Hair follicle dermal papilla cell (primary cell): ENCODE measurements around the gene KRTAP21-2. TPM values are rescaled to one million over a fixed set of nuclear protein-coding genes. Genes with fewer than 3 reads are reported as not detected.

Experiments
- small RNA-seq: library from RNA; depleted of rRNA; stranded (forward); fragments of <200 nt; gene quantifications from one replicate; pipeline ENCODE3, GENCODE V24; 2012
- total RNA-seq: library from RNA; depleted of rRNA; stranded (reverse); fragments of >200 nt; gene quantifications from 2 replicates; pipeline ENCODE4 v1.2.3, GENCODE V29; 2012

The KRTAP21-2 gene
- total RNA-seq: not detected in 2 replicates

DNA sequence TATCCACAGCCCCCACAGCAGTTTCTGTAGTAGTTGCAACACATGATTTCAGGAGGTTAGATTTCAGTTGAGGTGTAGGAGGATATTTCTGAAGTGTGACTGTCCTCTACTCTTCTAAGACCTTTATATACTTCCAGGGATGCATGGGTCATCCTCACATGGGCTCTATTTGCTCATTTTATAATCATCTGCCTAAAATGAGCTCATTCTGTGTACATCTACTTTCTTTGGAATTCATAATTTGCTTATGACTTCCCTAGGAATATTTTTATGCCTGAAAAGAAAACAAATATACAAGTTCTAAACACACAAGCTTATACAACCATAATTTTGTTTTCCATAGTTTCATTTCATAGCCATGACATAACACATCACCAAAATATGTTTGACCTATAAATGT lies at the start of gene KRTAP21-2:
Gene KRTAP21-2 (minus strand): TSS at position 101 of the 400 bp plus-strand sequence. CDS start 57 bp downstream, at position 44.

DNA sequence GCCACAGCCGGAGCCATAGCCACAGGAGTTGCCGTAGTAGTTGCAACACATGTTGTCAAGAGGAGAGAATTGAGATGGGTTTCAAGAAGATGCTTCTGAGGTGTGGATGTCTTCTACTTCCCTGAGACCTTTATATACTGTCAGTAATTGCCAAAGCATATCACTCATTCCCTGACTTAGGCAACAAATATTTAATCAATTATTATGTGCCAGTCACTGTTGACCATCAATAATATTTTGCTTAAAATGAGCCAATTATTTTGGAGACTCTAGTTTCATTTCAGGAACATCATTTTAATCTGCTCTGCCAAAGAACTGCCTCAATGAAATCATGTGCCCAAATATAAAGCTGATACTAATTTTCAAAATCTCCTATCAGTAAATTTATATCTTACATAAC lies 8.3 kb upstream of the KRTAP21-2 start, which contains the start of gene KRTAP21-1:
Gene KRTAP21-1 (minus strand): TSS at position 101 of the 400 bp plus-strand sequence. CDS start 50 bp downstream, at position 51.

DNA sequence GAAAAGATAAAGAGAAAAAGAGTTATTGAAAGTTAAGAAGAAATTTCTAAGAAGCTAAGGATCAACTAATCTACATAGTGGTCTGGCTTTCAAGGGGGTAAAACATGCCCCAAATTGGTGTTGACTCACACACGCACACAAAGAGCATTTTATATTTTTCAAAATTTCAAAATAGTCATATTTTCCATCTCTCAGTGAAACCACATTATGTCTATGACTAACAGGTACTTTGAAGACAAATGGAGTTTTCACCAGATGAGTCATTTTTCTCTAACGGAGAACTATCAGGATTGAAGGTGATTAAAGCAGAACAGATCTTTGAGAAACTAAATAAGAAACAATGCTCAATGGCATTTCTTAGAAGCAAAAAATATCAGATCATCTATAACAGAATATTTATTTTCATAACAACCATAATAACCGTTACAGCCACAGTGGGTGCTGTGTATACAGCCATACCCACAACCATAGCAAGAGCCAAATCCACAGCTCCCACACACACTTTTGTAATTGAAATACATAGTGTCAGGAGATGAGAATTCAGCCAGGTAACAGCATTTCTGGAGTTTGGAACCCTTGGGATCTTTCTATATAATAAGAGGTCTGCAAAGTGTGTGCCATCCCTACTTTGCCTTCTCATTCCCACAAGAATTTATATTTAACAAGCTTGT lies 28.7 kb downstream of the KRTAP21-2 start, which contains the start of gene KRTAP21-3:
Gene KRTAP21-3 (minus strand): TSS at position 539 of the 671 bp plus-strand sequence. CDS start 18 bp downstream, at position 521.

Small RNA genes lying within 50 kb of the gene (small RNA-seq; reads per million reads assigned to genes)
- gene AP000244.1 (not detected), gene KRTAP21-3 (not detected)

Other genes starting within 250 kb of the KRTAP21-2 start
- not detected in 2 replicates for gene KRTAP19-5, start 245.1 kb downstream of the KRTAP21-2 start, total RNA-seq
- gene KRTAP19-6, start 205.4 kb downstream of the KRTAP21-2 start, total RNA-seq: not detected in 2 replicates
- gene KRTAP19-7, start 185.9 kb downstream of the KRTAP21-2 start, total RNA-seq: not detected in 2 replicates
- gene KRTAP22-2, start 156.9 kb downstream of the KRTAP21-2 start, total RNA-seq: not detected in 2 replicates
- not detected in 2 replicates for gene KRTAP6-3, start 154.8 kb downstream of the KRTAP21-2 start, total RNA-seq
- not detected in 2 replicates for gene KRTAP6-2, start 148.4 kb downstream of the KRTAP21-2 start, total RNA-seq
- not detected in 2 replicates for gene KRTAP22-1, start 146.2 kb downstream of the KRTAP21-2 start, total RNA-seq
- not detected in 2 replicates for gene KRTAP6-1, start 133.3 kb downstream of the KRTAP21-2 start, total RNA-seq
- gene KRTAP20-1, start 130.8 kb downstream of the KRTAP21-2 start, total RNA-seq: not detected in 2 replicates
- not detected in 2 replicates for gene KRTAP20-4, start 126.6 kb downstream of the KRTAP21-2 start, total RNA-seq
- not detected in 2 replicates for gene KRTAP20-2, start 112.1 kb downstream of the KRTAP21-2 start, total RNA-seq
- gene KRTAP20-3, start 104.4 kb downstream of the KRTAP21-2 start, total RNA-seq: not detected in 2 replicates
- not detected in 2 replicates for gene KRTAP21-3, start 28.5 kb downstream of the KRTAP21-2 start, total RNA-seq
- not detected in 2 replicates for gene KRTAP21-1, start 8.2 kb upstream of the KRTAP21-2 start, total RNA-seq
- not detected in 2 replicates for gene KRTAP8-1, start 66.0 kb upstream of the KRTAP21-2 start, total RNA-seq
- gene KRTAP7-1, start 82.5 kb upstream of the KRTAP21-2 start, total RNA-seq: not detected in 2 replicates
- gene KRTAP11-1, start 134.3 kb upstream of the KRTAP21-2 start, total RNA-seq: not detected in 2 replicates